Stimulated activated CD8-positive, alpha-beta memory T cell treated with anti-CD3 and anti-CD28 coated beads, Interleukin-2, amount 100 ng/mL, for 48 hours (primary cell): ENCODE results near the gene IL6ST.
"Not testable (repeated sequence)": the region's sequence is repeated elsewhere in the genome, so short reads cannot be mapped to it uniquely, and the experiment has no call there.

ENCODE experiments used
- DNase-seq, 2 donors: peaks; one replicate each; pipeline ENCODE4 v3.0.0-alpha.2; 2020; ENCODE audit warnings: low read depth in 2 of 2

The IL6ST gene

DNA sequence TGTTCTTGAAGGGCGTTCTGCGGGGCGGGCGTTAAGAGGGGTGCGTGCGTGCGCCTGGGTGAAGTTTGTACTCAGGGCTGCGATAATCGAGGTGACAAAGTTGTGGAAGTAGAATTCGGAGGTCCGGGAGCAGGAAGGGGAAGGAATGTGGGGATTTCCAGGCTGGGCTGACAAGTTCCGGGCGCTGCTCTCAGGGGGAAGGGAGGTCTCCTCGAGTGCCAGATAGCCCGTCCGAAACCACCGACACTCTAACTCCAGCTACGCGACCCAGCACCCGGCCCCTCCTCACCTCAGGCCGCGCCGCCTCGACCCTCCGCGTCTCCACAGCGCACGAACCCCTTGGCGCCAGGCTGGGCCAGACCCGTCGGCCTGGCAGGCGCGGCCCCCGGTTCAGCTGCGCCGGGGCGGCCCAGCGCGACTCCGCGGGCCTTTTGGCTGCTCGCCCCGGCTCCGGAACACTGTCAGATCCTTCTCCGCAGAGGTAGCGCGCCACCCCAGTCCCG, at the start of gene IL6ST:
IL6ST (minus strand) TSS at position 469 of the 503 bp plus-strand sequence. CDS start 18,685 bp downstream, outside the sequence.
- DNase-seq, result no peak

DNA sequence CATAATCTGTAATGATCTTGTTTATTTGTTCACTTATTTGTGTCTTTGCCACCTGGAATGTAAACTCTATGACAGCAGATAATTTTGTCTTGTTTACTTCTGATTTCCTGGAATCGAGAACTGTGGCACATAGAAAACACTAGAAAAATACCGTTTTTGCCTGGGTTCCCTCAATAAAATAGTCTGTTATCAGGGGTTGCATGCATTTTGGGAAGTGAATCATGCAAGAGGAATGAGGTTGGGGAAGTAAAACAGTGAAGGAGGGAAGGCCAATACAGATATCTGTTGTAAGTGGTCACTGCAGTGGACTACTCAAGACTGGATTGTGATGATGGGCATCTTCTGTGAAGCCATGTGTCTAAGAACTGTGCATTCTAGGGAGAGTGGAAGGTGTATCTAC, 45.2 kb upstream of the IL6ST start:
- DNase-seq, result no peak

GRCh38 chr5:56038206-56038605, 43.4 kb upstream of the IL6ST start:
- not testable (repeated sequence) for DNase-seq

GRCh38 chr5:56037531-56038010, 42.8 kb upstream of the IL6ST start:
- no peak for DNase-seq

- DNase-seq, result not testable (repeated sequence)
Observed at GRCh38 chr5:56035394-56035793, 40.6 kb upstream of the IL6ST start.

DNA sequence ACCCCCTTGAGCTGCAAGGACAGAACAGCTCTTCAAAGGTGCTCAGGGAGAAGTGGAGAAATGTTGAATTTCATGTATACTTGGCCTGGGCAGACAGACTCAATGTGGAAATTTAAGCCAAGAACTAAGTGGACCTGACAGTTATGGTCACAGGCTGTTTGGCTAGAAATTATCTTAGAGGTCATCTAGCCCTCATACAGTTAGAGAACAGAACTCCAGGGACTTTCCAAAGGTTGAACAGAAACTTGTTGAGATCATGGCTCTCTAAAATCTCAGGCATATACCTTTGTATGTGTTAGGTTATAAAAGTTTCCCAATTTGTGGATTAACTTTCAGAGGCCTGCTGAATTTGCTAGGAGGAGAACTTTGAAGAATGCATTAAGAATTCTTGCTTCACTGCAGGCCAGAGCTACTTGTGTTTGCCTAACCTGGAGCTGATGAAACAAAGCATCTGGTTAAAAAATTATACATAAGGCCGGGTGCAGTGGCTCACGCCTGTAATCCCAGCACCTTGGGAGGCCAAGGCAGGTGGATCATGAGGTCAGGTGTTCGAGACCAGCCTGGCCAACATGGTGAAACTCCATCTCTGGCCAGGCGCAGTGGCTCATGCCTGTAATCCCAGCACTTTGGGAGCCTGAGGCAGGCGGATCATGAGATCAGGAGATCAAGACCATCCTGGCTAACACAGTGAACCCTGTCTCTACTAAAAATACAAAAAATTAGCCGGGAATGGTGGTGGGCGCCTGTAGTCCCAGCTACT, 35.3 kb upstream of the IL6ST start:
- DNase-seq, result not testable (repeated sequence)

DNA sequence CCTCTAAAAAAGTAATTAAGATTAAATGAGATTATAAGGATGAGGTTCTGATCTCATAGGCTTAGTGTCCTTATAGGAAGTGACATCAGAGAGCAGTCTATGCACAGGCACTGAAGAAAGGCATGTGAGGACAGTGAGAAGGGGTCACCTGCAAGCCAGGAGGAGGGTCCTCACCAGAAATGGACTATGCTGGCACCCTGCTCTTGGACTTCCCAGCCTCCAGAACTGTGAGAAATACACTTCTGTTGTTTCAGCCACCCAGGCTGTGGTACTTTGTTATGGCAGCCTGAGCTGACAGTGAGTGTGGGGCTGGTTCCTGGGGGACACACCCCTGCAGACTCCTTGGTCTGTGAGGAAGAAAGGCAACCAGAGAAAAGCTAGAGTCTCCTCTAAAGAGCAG, 34.7 kb upstream of the IL6ST start:
- DNase-seq, result no peak

- DNase-seq, result no peak
Observed at GRCh38 chr5:56028708-56029107, 33.9 kb upstream of the IL6ST start.

DNA sequence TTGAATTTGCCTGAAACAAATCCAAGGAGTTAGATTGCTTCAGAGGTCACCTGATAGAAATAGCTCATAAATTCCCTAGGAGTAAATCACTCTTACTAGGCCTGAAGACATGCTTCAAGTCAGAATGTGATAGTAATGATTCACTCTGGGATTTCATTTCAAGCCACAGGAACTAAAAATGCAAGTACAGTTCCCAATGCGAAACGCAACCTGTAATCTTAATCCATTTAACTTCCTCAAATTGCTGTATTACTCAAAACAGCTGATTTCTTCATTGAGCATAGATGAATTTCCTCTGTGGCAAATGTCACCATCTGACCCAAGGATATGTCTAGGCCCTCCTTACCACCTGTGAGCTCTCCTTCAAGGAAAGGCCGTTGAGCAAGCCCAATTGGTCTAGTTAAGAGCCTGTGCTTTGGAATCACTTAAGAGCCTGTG, 32.1 kb upstream of the IL6ST start:
- DNase-seq, result no peak

- DNase-seq, result no peak
Observed at GRCh38 chr5:56025151-56025885, 30.6 kb upstream of the IL6ST start.

DNA sequence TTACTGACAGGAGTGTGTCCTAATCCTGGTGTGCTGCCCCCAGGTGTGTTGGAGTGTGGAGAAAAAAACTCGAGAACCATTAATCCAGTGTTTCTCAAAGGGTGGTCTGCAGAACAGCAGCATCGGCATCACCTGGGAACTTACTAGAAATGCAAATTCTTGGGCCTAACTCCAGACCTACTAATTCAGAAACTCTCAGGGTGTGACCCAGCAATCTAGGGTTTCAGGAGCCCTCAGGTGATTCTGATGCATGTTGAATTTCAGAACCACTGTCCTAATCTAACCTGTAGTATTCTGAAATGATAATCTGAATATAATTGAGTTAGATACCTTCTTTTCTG, 30.0 kb upstream of the IL6ST start:
- no peak for DNase-seq

- no peak for DNase-seq
Observed at GRCh38 chr5:56023296-56023695, 28.5 kb upstream of the IL6ST start.

GRCh38 chr5:56019306-56020272, 24.8 kb upstream of the IL6ST start:
- DNase-seq, result no peak

- DNase-seq, result no peak
Observed at GRCh38 chr5:56018832-56019231, 24.1 kb upstream of the IL6ST start.

- not testable (repeated sequence) for DNase-seq
Observed at GRCh38 chr5:56014701-56015100, 19.9 kb upstream of the IL6ST start.

- DNase-seq, result not testable (repeated sequence)
Observed at GRCh38 chr5:56013939-56014338, 19.2 kb upstream of the IL6ST start.

DNA sequence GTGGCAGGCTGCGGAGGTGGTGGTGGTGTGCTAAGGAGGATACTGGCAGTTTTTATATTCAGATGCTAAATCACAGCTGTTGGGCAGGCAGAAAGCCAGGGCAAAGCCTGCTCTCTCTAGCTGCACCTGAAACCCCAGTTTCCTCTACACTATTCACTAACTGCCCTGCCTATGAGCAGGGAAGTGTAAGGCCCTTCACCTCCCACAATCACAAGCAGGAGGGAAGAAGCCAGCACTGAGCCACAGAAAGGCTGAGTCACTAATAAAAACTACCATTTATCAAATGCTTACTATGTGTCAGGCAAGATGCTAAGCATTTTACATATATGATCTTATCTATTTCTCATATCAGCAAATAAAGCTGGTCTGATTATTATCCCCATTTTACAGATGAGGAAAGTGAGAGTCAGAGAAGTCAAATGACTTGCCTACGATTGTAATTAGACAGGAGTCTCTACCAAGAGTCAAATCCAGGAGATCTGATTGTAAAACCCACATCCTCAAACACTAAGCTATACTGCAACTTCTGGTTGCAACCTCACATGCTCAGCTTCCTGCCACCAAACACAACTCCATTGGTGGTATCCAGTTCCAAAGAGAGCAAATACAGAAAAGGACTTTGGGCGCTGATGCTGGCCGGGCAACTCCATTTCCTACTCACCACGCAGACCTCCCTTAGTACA, 17.7 kb upstream of the IL6ST start:
- no peak for DNase-seq

- DNase-seq, result no peak
Observed at GRCh38 chr5:56011835-56012234, 17.1 kb upstream of the IL6ST start.

DNA sequence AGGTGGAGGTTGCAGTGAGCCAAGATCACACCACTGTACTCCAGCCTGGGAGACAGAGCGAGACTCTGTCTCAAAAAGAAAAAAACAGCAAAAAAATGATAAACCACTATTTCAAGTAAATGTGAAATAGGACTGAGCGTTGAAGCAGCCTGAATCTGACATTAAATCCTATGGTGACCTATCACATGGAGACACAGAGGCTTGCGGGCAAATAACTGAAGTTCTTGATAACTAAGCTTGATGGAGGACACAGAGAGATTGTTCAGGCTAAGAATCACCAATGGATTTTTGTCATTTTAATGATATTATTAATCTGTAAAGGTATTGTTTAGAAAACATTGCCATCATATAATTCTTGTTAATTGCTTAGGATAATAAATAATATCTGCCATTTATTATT, 15.7 kb upstream of the IL6ST start:
- DNase-seq, result no peak

GRCh38 chr5:56006600-56006999, 11.8 kb upstream of the IL6ST start:
- DNase-seq, result no peak

DNA sequence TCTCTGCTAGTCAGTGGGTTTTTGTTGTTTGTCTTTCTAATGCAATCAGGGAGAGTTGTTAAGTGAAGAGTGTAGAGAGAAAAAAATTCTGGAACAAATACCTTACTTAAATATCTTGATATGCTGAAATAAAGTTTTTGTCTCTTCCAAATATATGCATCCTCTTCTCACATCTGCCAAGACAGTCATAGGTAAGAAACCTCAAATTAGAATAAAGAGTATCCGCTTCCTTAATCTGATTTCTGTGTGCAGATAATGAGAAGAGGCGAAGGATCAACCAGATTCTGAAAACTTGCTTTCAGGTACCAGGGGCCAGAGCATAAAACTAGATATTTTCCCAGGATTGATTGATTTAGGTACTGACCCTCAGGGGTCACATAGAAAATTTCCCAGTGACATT, 11.3 kb upstream of the IL6ST start:
- no peak for DNase-seq
